ENCODE data around the gene ERVW-1.
"Not testable (repeated sequence)": the region's sequence is repeated elsewhere in the genome, so short reads cannot be mapped to it uniquely, and the experiment has no call there.

- TF ChIP-seq, protein P1, sequence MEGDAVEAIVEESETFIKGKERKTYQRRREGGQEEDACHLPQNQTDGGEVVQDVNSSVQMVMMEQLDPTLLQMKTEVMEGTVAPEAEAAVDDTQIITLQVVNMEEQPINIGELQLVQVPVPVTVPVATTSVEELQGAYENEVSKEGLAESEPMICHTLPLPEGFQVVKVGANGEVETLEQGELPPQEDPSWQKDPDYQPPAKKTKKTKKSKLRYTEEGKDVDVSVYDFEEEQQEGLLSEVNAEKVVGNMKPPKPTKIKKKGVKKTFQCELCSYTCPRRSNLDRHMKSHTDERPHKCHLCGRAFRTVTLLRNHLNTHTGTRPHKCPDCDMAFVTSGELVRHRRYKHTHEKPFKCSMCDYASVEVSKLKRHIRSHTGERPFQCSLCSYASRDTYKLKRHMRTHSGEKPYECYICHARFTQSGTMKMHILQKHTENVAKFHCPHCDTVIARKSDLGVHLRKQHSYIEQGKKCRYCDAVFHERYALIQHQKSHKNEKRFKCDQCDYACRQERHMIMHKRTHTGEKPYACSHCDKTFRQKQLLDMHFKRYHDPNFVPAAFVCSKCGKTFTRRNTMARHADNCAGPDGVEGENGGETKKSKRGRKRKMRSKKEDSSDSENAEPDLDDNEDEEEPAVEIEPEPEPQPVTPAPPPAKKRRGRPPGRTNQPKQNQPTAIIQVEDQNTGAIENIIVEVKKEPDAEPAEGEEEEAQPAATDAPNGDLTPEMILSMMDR (IDR thresholded peaks at IDR 0.05; ENCODE audit: low read depth, low read length, poor library complexity, severe bottlenecking) = not testable (repeated sequence)
- not testable (repeated sequence) for TF ChIP-seq EZH2phosphoT487 (IDR thresholded peaks at IDR 0.05; ENCODE audit: borderline replicate concordance, low read length)
These were observed 1.4 kb upstream of the ERVW-1 start for GRCh38 chr7:92479146-92479545.
